H1 (cell line): ENCODE data around the gene INAFM1. TPM values are rescaled to one million over a fixed set of nuclear protein-coding genes. Genes with fewer than 3 reads are reported as not detected.

Experiments used
- CTCF ChIA-PET: fragments of 300-600 bp; sonication (Branson Sonifier 250); formaldehyde crosslinking; loops from one replicate; lab custom pipeline; 2021; ENCODE audit not compliant: partially characterized antibody; lab: Charles Lee
- POLR2A ChIA-PET: fragments of 300-600 bp; sonication (Branson Sonifier 250); formaldehyde crosslinking; loops from one replicate; lab custom pipeline; 2021; ENCODE audit warnings: inconsistent platforms; ENCODE audit not compliant: partially characterized antibody; lab: Charles Lee
- DNase-seq, 2 experiments: peaks; one replicate each; pipeline versions ENCODE4 v3.0.0 to v3.0.0-alpha.2; 2010 to 2022; ENCODE audit warnings: low spot score in 2 of 2, low read depth in 1 of 2, mixed read lengths in 1 of 2
- FAIRE-seq: peaks from 2 replicates; lab custom pipeline; 2011; peaks lifted over from hg19 to GRCh38; lab: Jason Lieb, UNC
- H2AFZ ChIP-seq: 2 replicates; pipeline ENCODE4 v1.8.1; 2012; ENCODE audit warnings: low read length, inconsistent platforms
- H2AK5ac ChIP-seq: 2 replicates; pipeline ENCODE4 v1.6.1; 2013; ENCODE audit warnings: low read depth, low read length
- H2BK120ac ChIP-seq: replicated peaks from 2 replicates; pipeline ENCODE3; 2013; ENCODE audit warnings: low read depth, low read length, inconsistent platforms
- H2BK12ac ChIP-seq: 2 replicates; pipeline ENCODE4 v1.6.1; 2013; ENCODE audit warnings: low read depth, low read length
- H2BK15ac ChIP-seq: 2 replicates; pipeline ENCODE4 v1.6.1; 2013; ENCODE audit warnings: low read length
- H2BK20ac ChIP-seq: 2 replicates; pipeline ENCODE4 v1.6.1; 2013; ENCODE audit warnings: low read length
- H2BK5ac ChIP-seq: 2 replicates; pipeline ENCODE4 v1.6.1; 2013; ENCODE audit warnings: low read depth, low read length
- H3K14ac ChIP-seq: 2 replicates; pipeline ENCODE4 v1.6.1; 2013; ENCODE audit warnings: inconsistent platforms; ENCODE audit not compliant: insufficient read length
- H3K18ac ChIP-seq: 2 replicates; pipeline ENCODE4 v1.6.1; 2013; ENCODE audit warnings: low read length; ENCODE audit errors: extremely low read depth
- H3K23ac ChIP-seq: 2 replicates; pipeline ENCODE4 v1.6.1; 2013; ENCODE audit warnings: inconsistent platforms; ENCODE audit not compliant: insufficient read length
- H3K23me2 ChIP-seq: 2 replicates; pipeline ENCODE4 v1.6.1; 2013; ENCODE audit warnings: low read depth, low read length
- H3K27ac ChIP-seq: 2 replicates; pipeline ENCODE4 v1.6.1; 2011; ENCODE audit warnings: low read depth, low read length, inconsistent platforms
- H3K27me3 ChIP-seq, 4 experiments: replicated peaks in 1 of 4; 1 replicate in 1 of 4; 2 replicates in 3 of 4; pipeline versions ENCODE4 v1.6.1 to v1.8.1; 2011 to 2013; ENCODE audit warnings: low read length in 3 of 4, mild to moderate bottlenecking in 3 of 4, inconsistent platforms in 2 of 4, mixed read lengths in 2 of 4, moderate library complexity in 1 of 4; ENCODE audit not compliant: control insufficient read depth in 3 of 4, insufficient read depth in 3 of 4; ENCODE audit errors: extremely low read depth in 1 of 4
- H3K36me3 ChIP-seq, 4 experiments: 2 replicates each; pipeline versions ENCODE4 v1.6.1 to v1.8.1; 2011 to 2013; ENCODE audit warnings: mild to moderate bottlenecking in 4 of 4, low read length in 3 of 4, moderate library complexity in 2 of 4, control low read depth in 1 of 4, inconsistent platforms in 1 of 4; ENCODE audit not compliant: insufficient read depth in 4 of 4, control insufficient read depth in 2 of 4
- H3K4ac ChIP-seq: replicated peaks from 2 replicates; pipeline ENCODE3; 2013; ENCODE audit warnings: low read length, low read depth, mixed read lengths, inconsistent platforms; ENCODE audit not compliant: insufficient read length
- H3K4me1 ChIP-seq, 4 experiments: replicated peaks in 1 of 4; 1 replicate in 1 of 4; 2 replicates in 3 of 4; pipeline versions ENCODE4 v1.6.1 to v1.8.1; 2011 to 2013; ENCODE audit warnings: low read length in 3 of 4, inconsistent platforms in 2 of 4, mixed read lengths in 1 of 4; ENCODE audit not compliant: insufficient read depth in 4 of 4, control insufficient read depth in 3 of 4
- H3K4me2 ChIP-seq, 2 experiments: 2 replicates each; pipeline versions ENCODE4 v1.6.1 to v1.8.1; 2011 to 2013; ENCODE audit warnings: low read depth in 2 of 2, low read length in 2 of 2, control low read depth in 1 of 2, inconsistent platforms in 1 of 2, mild to moderate bottlenecking in 1 of 2; ENCODE audit not compliant: insufficient read depth in 1 of 2
- H3K4me3 ChIP-seq, 4 experiments: fragments of 200-600, 300-600 bp in 1 of 4; sonication (generic), shearing (Covaris generic), sonication (Bioruptor Twin) in 1 of 4; 2 replicates each; pipeline versions ENCODE4 v1.5.1 to v1.8.1; 2011 to 2016; ENCODE audit warnings: low read length in 4 of 4, low read depth in 3 of 4, control low read depth in 2 of 4, inconsistent platforms in 2 of 4, mild to moderate bottlenecking in 2 of 4, mixed read lengths in 1 of 4, moderate library complexity in 1 of 4; ENCODE audit not compliant: insufficient read depth in 2 of 4; ENCODE audit errors: extremely low read depth in 1 of 4
- H3K56ac ChIP-seq: replicated peaks from 2 replicates; pipeline ENCODE3; 2013; ENCODE audit warnings: low read depth, mild to moderate bottlenecking, mixed read lengths, low read length, inconsistent platforms; ENCODE audit not compliant: insufficient read length
- H3K79me1 ChIP-seq: 2 replicates; pipeline ENCODE4 v1.6.1; 2013; ENCODE audit warnings: low read depth, low read length, control low read depth
- H3K79me2 ChIP-seq, 2 experiments: 2 replicates each; pipeline versions ENCODE4 v1.6.1 to v1.8.1; 2012 to 2013; ENCODE audit warnings: low read length in 2 of 2, mild to moderate bottlenecking in 2 of 2, inconsistent platforms in 1 of 2; ENCODE audit not compliant: insufficient read depth in 2 of 2, control insufficient read depth in 1 of 2
- H3K9ac ChIP-seq, 4 experiments: replicated peaks in 1 of 4; 1 replicate in 1 of 4; 2 replicates in 3 of 4; pipeline versions ENCODE4 v1.6.1 to v1.8.1; 2011 to 2013; ENCODE audit warnings: low read depth in 3 of 4, low read length in 3 of 4, control low read depth in 2 of 4, mild to moderate bottlenecking in 2 of 4, moderate library complexity in 2 of 4, inconsistent platforms in 1 of 4; ENCODE audit errors: extremely low read depth in 1 of 4
- H3K9me3 ChIP-seq, 2 experiments: 2 replicates each; pipeline versions ENCODE4 v1.6.1 to v1.8.1; 2012 to 2013; ENCODE audit warnings: mild to moderate bottlenecking in 2 of 2, moderate library complexity in 2 of 2, control low read depth in 1 of 2, inconsistent platforms in 1 of 2, low read depth in 1 of 2, low read length in 1 of 2, mixed read lengths in 1 of 2; ENCODE audit not compliant: insufficient read depth in 2 of 2
- H4K20me1 ChIP-seq, 2 experiments: replicated peaks in 1 of 2; 2 replicates each; pipeline versions ENCODE3 to v1.8.1; 2011 to 2013; ENCODE audit warnings: inconsistent platforms in 2 of 2, low read length in 2 of 2, mild to moderate bottlenecking in 1 of 2; ENCODE audit not compliant: insufficient read depth in 2 of 2, control insufficient read depth in 1 of 2
- H4K5ac ChIP-seq: 2 replicates; pipeline ENCODE4 v1.6.1; 2013; ENCODE audit warnings: low read length, low read depth, mixed read lengths, inconsistent platforms; ENCODE audit not compliant: insufficient read length
- H4K8ac ChIP-seq: 2 replicates; pipeline ENCODE4 v1.8.0; 2013; ENCODE audit warnings: mild to moderate bottlenecking, moderate library complexity, low read length, inconsistent platforms; ENCODE audit not compliant: insufficient read depth; ENCODE audit errors: extremely low read depth
- H4K91ac ChIP-seq: replicated peaks from 2 replicates; pipeline ENCODE3; 2013; ENCODE audit warnings: low read length, mixed read lengths, inconsistent platforms; ENCODE audit not compliant: insufficient read length
- WGBS, 2 experiments: shearing (Covaris generic) in 1 of 2; methylation state at CpG; one replicate each; pipeline versions ENCODE4 v1.1.6 to v1.1.7; 2013 to 2015; ENCODE audit warnings: low lambda C conversion rate in 2 of 2, mixed read lengths in 2 of 2, inconsistent platforms in 1 of 2, low coverage in 1 of 2, missing lambda C conversion rate in 1 of 2; ENCODE audit not compliant: insufficient replicate concordance in 2 of 2, insufficient coverage in 1 of 2, insufficient read length in 1 of 2; ENCODE audit errors: extremely low coverage in 1 of 2, missing lambda C conversion rate in 1 of 2; 5-methylcytosine and 5-hydroxymethylcytosine counted together
- polyA plus RNA-seq, 7 experiments: library from polyadenylated mRNA; depleted of rRNA in 3 of 7; stranded (reverse) in 5 of 7; unstranded in 2 of 7; fragments of >200 nt in 5 of 7; fragments of 200-250 nt in 2 of 7; gene quantifications; 1 replicate in 5 of 7; 2 replicates in 1 of 7; 4 replicates in 1 of 7; pipeline versions ENCODE4 v1.2.1 to v1.2.3, GENCODE V29; 2011 to 2013; ENCODE audit warnings: missing spikeins in 2 of 7, mixed read lengths in 2 of 7
- total RNA-seq: library from RNA; stranded (reverse); fragmentation: NEBNext Ultra II Directional; extraction: Animal tissue kit (Norgen Biotek cat#: 25700); gene quantifications from 2 replicates; pipeline ENCODE4 v1.2.1, GENCODE V29; 2021
- TF ChIP-seq, protein P1 (sequence below): IDR thresholded peaks from 2 replicates; pipeline ENCODE4 v1.6.1; 2011; ENCODE audit warnings: low read length, improper control_type of control experiment

The INAFM1 gene
- total and polyA plus RNA-seq, 2 of the 8 experiments (the other 6 are each of a cell fraction or from before 2014, with no cell fraction given): 2.6 to 3.4 TPM

DNA sequence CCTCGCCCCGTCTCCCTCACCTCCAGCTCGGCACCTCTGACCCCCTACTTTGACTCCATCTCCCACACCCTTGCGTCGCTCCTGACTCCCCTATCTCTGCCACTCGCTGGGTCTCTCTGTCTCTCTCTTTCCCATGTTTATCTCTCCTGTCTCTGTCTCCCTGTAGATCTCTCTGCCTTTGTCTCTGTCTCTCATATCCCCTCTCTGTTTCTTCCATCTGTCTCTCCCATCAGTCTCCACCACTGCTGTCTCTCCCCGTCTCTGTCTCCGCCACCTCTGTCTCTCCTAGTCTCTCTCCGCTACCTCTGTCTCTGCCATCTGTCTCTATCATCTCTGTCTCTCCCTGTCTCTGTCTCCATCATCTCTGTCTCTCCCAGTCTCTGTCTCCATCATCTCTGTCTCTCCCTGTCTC is 31.3 kb upstream of the INAFM1 start:
- POLR2A ChIA-PET: interaction anchor here (0.7 to 6.1 kb wide), 12 partner anchors 10 to 221 kb away, joined by 3 to 148 read pairs (median 4); partner anchors contain the start of gene CCDC9
- peak overlapping the region; percentile 68 to 93 for H3K4me2 ChIP-seq
- H4K20me1 ChIP-seq: peaks cover 4 to 18% of the 10 kb centered on the region in 2 experiments
- H3K4me1 ChIP-seq: peaks cover 8 to 25% (median 20%) of the 10 kb centered on the region in 4 experiments
- peaks cover 0 to 5% of the 10 kb centered on the region in 2 experiments; a peak in 2 of 4 replicates for H3K9me3 ChIP-seq
- DNase-seq: peak in 1 of 2 experiments; percentile 60
- H3K36me3 ChIP-seq: no peaks in the 10 kb centered on the region
- no peak overlapping the region for H3K23ac ChIP-seq
- H2BK120ac ChIP-seq: no peak overlapping the region
- H3K4me3 ChIP-seq: peak overlapping the region; percentile 21 to 61 (median 34); a peak in 6 of 8 replicates
- H3K18ac ChIP-seq: peak overlapping the region; percentile 19
- H4K8ac ChIP-seq: no peak overlapping the region
- peak overlapping the region; percentile 91; the same call in 1 of the 2 replicates for H2AK5ac ChIP-seq
- H2BK15ac ChIP-seq: 0 out of 2 replicates have a peak overlapping the region, but pooled peaks have one; percentile 92
- no peak overlapping the region for H3K14ac ChIP-seq
- H2BK5ac ChIP-seq: peak overlapping the region; percentile 36; the same call in 1 of the 2 replicates
- H3K23me2 ChIP-seq: peaks cover 21% of the 10 kb centered on the region
- CTCF ChIA-PET: interaction anchor here (0.7 to 12.1 kb wide), 10 partner anchors 8 to 224 kb away, joined by 3 to 303 read pairs (median 13); partner anchors contain the start of genes CCDC9 and NPAS1
- no peaks in the 10 kb centered on the region; a peak in 1 of 4 replicates for H3K79me2 ChIP-seq
- H2BK12ac ChIP-seq: peak overlapping the region; percentile 98
- H3K27me3 ChIP-seq: peaks cover 0 to 30% (median 27%) of the 10 kb centered on the region in 4 experiments; a peak in 6 of 7 replicates
- peak overlapping the region; percentile 20 for H4K91ac ChIP-seq
- no peak overlapping the region for H2AFZ ChIP-seq
- peak overlapping the region in 1 of 4 experiments; percentile 33; a peak in 1 of 7 replicates for H3K9ac ChIP-seq
- no peak overlapping the region for H4K5ac ChIP-seq
- H3K4ac ChIP-seq: no peak overlapping the region
- peaks cover 3% of the 10 kb centered on the region; the same call in 1 of the 2 replicates for H3K79me1 ChIP-seq
- H2BK20ac ChIP-seq: peak overlapping the region; percentile 95; the same call in 1 of the 2 replicates
- no peak overlapping the region for H3K56ac ChIP-seq
- 18% methylated on average over 7 of the region's 9 CpGs; no CpG with 5 or more reads in 1 of the 2 experiments for WGBS, 2 experiments
- no peak overlapping the region for H3K27ac ChIP-seq
- no peak for FAIRE-seq
- TF ChIP-seq, protein P1, sequence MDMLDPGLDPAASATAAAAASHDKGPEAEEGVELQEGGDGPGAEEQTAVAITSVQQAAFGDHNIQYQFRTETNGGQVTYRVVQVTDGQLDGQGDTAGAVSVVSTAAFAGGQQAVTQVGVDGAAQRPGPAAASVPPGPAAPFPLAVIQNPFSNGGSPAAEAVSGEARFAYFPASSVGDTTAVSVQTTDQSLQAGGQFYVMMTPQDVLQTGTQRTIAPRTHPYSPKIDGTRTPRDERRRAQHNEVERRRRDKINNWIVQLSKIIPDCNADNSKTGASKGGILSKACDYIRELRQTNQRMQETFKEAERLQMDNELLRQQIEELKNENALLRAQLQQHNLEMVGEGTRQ: no peak
